ENCODE data around the gene IRF2BP1.

The IRF2BP1 gene, protein sequence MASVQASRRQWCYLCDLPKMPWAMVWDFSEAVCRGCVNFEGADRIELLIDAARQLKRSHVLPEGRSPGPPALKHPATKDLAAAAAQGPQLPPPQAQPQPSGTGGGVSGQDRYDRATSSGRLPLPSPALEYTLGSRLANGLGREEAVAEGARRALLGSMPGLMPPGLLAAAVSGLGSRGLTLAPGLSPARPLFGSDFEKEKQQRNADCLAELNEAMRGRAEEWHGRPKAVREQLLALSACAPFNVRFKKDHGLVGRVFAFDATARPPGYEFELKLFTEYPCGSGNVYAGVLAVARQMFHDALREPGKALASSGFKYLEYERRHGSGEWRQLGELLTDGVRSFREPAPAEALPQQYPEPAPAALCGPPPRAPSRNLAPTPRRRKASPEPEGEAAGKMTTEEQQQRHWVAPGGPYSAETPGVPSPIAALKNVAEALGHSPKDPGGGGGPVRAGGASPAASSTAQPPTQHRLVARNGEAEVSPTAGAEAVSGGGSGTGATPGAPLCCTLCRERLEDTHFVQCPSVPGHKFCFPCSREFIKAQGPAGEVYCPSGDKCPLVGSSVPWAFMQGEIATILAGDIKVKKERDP

DNA sequence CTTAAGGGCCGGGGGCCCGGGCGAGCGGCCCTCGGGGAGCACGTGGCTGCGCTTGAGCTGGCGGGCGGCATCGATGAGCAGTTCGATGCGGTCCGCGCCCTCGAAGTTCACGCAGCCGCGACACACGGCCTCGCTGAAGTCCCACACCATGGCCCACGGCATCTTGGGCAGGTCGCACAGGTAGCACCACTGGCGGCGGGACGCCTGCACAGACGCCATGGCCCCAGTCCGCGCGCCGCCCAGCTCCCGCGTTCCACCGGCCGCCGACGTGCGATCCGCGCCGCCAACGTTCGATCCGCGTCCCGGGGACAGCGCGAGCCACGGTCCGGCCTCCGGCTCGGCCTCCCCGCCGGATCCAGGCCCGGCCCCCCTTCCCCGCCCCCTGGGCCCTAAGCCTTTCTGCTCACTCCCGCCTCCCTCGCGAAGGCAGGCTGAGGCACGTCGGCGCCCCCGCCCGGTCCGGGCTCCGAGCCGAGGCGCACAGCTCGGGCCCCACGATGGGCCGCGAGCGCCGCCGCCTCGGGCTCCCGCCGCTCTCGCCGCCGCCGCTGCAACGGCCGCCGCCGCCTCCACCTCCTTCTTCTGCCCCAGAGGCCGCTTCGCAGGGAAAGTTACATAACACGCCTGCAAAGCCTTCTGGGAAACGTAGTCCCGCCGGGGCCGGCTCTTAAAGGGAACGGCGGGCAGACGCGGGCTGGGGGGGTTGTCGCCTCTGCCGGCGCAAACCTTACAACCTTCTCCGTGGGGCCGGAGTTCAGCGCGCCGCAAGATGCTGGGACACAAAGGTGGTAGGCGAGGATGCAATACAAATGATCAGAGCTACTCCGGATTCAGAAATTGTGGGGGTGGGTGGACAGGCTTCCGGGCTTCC, at the start of gene IRF2BP1:
Gene IRF2BP1, minus strand, starts transcription at position 586 of the 871 bp plus-strand sequence. Its CDS starts 367 bp downstream, at position 219.
- DNase-seq, result peak; percentile 80

DNA sequence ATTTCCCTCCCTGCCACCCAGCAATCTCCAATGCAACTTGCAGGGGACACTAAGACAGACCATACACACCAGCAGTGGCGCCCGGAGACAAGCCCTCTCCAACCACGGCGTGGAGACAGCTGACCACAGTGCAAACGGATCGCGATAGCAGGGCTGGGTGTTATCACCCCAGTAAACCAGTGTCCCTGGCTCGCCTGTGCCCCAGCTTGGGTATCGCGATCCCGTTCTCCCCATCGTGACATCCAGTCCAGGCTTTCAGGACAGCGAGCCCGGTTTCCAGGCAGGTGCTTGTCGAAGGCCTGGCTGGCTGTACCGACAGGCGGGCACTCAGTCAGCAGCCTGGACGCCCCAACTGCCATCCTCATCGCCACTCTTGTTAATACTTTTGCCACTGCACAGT, 49.3 kb upstream of the IRF2BP1 start:
- DNase-seq, result no peak

DNA sequence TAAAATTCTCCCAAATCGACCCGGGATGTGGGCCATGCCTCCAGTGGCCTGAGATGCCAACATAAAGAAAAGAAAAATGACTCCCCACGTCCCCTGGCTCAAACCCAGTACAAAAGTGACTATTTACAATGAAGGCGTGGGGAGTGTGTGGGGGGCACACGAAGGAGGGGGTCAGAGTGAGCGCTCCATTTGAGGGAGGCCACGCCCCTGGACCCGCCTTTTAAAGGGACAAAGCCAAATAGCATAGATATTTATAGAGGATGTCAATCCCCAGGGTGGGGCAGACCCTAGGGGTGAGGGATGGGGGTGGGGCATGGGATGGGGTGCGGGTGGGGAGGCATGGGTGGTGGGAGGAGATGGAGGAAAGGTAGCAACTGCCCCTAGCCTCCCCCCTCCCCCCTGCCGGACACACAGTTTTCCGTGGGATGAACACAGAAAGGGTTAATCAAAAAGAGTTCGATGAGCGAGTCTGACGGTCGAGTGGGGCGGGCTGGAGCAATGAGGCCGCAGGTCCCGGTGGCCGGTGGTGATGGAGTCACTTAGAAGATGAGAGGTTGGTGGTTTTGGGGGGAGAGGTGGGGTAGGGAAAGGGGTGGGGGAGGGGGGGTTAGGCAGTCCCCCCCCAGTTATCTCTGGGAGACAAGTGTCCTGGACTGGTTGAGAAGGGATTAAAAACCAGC, 48.8 kb upstream of the IRF2BP1 start:
- no peak for DNase-seq

DNA sequence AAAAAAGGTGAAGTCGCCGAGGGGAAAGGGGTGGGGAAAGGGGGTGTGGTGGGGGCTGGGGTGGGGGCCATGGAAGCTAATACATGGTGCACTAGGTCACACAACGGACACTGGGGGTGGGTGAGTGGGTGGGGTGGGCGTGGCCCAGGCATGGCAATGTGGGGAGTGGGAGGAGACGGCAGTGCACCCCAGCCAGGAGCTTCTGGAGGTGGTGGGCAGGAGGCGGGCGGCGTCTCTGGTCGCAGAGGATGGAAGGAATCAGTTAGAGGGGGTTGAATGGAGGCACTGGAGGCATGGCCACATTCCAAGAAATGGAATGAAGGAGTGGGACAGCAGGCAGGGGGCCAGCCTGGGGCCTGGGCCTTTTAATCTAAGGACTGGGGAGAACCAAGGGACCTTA, 47.8 kb upstream of the IRF2BP1 start:
- DNase-seq, result no peak

DNA sequence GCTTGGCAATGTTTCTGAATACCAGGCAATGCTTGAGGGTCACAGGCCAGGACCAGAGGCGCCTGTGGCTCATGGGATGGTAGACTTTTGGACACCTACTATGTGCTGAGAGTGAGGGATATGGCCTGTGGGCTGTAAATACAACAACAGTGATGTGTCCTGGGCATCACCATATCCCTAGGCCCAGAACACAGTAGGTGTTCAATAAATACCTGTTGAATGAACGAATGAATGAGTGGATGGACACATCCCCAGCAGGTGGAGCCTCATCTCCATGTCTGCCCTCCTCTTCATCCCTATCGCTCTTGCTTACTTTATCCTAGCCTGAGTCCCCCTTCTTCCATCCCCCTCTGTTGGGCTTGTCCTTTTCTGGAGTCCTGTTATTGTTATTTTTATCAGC, 45.1 kb upstream of the IRF2BP1 start:
- no peak for DNase-seq

DNA sequence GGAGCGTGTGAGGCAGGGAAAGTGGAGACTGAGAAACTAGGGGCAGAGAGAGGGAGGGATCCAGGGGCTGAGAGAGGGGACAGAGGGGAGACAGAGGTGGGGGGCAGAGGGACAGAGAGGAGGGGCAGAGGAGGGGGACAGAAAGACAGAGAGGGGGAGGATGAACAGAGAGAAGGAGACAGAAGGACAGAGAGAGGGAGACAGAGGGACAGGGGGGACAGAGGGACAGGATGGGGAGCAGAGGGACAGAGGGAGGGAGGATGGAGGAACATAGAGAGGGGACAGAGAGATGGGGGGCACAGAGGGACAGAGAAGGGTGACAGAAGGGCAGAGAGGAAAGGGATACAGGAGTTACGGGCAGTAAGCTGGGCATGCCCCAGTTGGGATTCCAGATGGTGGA, 43.3 kb upstream of the IRF2BP1 start:
- DNase-seq, result no peak

DNA sequence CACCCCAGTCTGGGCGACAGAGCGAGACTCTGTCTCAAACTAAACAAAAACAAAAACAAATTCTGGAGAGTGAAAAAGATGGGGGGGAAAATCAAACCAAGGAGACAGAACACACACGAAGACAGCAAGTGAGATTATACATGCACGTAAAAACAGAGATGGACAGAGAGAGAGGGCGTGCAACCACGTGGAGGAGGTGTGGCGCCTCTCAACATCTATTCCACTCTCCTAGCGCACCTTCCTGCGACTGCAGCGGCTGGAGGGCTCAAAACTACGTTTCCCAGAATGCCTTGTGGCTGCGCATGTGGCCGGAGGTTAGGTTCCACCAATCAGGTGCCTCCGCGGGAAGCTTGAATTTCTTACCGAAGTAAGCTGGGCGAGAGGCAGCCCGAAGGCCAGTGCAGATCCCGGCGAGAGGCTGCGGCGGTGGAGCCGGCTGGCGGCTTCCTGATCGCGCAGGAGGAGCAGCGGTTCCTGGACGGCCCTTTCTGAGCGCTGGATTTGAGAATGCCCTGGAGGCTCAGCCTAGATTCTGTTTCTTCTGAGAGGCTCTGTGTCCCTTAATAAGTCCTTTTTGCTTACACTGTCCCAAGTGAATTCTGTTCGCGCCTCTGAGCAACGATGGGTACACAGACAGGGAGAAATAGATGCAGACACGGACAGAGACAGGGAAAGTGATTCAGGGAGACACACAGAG, 41.8 kb upstream of the IRF2BP1 start:
- DNase-seq, result peak; percentile 88

DNA sequence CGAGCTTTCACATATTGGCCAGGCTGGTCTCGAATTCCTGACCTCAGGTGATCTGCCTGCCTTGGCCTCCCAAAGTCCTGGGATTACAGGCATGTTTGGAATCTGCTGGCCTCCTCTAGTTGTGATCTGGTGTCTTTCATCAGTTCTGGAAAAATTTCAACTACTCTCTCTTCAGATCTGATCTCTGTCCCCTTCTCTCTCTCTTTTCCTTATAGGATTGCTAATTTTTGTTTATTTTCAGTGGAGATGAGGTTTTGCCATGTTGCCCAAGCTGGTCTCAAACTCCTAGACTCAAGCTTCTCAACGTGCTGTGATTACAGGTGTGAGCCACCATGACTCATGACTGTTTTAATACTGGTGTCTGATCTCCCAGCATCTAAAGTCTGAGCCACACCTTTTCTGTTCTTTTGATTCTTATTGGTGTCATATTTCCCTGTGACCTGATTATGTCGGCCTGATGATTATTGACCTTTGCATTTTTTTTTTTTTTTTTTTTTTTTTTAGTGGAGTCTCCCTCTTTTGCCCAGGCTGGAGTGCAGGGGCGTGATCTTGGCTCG, 39.0 kb upstream of the IRF2BP1 start:
- DNase-seq, result no peak

DNA sequence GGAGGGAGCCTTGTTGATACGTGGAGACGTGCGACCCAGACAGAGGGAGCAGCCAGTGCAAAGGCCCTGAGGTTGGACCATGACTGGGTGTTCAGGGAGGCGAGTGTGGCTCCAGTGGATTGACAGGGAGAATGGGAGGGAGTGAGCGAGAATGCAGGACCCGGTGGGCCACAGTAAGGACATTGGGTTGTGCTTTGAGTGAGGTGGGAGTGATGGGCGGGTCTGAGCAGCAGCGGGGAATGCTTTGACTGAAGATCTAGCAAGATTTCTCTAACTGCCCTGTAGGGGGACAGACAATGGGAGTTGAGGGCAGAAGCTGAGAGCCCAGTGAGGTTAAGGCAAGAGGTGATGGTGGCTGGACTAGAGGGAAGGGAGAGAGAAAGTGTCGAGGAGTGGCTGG, 36.3 kb upstream of the IRF2BP1 start:
- no peak for DNase-seq

DNA sequence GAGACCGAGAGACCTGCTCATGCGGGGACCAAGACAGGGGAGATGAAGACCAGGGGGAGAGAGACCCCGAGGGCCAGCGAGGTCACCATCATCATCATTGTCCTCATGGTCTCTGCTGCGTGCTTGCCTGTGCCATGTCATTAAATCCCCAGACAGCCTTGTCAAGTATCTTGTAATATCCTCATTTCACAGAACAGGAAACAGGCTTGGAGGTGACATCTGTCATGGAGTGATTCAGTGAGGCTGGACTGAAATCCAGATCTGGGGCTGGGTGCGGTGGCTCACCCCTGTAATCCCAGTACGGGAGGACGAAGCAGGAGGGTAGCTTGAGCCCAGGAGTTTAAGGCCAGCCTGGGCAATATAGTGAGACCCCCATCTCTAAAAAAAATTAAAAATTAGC, 34.5 kb upstream of the IRF2BP1 start:
- no peak for DNase-seq

DNA sequence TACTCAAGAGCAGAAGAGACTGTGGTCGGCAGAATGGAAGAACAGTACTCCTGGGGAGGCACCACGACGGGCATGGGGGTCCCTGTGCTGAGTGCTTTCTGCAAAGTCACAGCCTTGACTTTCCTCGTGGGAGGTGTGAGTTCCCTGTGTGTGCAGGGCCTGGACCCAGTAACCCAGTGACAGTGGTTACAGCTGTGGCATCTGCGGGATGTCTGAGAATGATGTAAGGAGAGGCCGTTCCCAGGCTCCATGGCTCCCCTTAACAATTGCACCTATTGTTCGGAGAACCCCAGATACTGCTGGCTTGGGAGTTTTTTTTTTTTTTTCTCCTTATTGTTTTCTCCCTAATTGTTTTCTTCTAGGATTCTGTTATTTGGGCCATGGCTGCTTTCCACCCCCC, 33.7 kb upstream of the IRF2BP1 start:
- DNase-seq, result no peak

DNA sequence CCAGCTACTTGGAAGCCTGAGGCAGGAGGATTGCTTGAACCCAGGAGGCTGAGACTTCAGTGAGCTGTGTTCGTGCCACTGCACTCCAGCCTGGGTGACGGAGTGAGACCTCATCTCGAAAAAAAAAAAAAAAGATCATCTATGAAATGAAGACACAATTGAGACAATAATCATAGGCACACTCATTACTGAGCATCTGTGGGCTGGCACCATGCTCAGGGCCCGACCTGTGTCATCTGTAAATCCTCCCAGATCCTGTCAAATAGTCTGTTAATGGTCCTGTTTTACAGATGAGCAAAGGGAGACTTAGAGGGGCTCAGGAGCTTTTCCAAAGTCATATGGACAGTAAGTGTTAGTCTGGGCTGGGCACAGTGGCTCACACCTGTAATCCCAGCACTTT, 32.8 kb upstream of the IRF2BP1 start:
- DNase-seq, result no peak

DNA sequence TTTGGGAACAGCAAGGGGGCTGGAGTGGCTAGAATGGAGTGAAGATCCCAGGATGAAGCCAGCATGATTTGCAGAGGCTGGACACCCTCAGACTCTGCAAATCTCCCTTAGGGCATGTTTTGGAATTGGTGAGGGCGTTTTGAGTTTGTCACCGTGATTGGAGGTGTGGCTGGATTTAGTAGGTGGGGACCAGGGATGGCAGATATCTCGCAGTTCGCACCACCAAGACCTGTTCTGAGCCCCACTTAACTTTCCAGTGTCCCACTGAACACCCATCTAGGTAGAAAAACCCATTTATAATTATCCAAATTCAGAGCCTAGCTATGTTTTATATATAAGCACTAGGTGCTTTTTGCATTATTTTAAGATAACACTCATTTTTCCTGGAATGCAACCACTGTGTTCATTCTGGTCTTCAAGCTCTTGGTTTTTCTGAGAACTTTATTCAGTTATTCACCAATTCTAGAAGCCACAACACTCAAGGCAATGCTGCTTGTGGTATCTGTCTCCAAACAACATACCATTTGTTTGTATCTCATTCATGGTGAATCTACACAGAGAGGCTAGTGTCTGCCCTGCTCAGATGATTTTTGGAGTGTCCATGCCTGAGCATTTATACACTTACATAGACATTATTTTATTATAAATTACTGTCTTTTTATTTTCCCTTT, 31.6 kb upstream of the IRF2BP1 start:
- DNase-seq, result no peak

DNA sequence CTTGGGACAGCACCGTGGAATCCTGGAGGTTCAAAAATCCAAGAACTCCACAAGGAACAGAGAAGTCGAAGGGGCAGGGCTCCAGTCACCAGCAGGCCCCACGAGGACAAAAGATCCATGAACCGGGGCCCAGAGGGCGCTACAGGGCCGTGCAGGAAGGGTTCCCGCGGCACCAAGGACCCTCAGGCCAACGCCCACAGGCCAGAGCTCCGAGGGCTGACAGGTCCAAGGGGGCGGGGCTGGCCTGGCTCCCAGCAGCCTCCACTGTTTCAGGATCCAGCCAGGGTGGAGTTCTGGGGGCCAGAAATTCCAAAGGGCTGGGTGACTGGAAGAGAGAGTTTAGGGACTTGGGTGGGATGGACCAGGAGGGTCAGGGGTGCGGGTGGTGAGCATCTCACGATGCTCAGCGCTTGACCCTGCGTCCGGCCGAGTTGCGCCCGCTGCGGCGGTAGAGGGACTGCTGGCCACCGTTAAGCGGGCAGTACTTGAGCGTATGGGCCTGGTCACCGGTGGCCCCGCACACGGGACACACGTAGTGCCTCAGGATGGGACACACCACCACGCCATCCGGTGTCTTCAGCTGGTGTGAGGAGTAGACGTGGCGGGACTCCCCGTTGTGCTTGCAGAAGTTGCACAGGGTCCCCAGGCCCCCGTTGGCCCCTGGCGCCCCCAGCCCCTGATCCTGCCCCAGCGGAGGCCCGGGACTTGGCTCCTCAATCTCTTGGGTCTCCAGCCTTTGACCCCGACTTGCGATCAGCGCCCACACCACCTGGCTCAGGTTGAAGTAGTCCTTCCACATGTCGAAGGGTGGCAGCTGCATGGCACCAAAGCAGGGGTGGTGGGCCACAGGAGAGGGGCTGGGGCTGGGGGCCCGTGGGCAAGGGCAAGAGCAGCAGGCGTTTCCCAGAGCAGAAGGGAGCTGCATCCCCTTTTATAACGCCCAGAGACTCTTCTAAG, 28.2 kb upstream of the IRF2BP1 start, which contains the start of gene NANOS2:
Gene NANOS2, minus strand, starts transcription at position 905 of the 957 bp plus-strand sequence. Its CDS starts 85 bp downstream, at position 820.
- no peak for DNase-seq

DNA sequence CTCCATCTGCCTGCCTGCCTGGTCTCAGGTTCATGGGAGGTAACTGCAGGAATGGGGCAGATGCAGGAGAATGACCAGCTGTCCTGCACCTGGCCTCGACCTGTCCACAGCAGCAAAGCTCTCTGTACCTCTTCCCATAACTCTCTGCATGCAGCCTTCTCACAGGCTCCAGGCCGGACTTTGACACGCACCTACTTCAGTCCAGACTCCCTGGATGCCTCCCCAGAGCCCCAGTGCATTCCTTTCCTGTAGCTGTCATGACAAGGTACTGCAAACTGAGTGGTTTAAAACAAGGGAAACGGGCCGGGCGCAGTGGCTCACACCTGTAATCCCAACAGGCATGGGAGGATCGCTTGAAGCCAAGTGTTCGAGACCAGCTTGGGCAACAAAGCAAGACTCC, 25.4 kb upstream of the IRF2BP1 start:
- no peak for DNase-seq

DNA sequence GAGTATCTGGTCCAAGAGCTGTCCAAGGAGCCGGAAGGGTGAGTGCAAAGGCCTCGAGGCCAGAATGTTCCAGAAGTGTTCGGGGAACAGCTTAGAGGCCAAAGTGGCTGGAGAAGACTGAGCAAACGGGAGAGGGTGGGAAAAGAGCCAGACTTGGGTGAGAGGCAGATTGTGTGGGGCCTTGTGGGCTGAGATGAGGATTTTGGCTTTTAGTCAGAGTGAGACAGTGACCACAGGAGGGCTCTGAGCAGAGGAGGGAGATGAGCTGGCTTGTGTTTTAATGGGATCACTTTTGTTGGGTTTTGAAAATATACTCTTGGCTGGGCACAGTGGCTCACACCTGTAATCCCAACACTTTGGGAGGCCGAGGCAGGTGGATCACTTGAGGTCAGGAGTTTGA, 23.0 kb upstream of the IRF2BP1 start:
- no peak for DNase-seq

DNA sequence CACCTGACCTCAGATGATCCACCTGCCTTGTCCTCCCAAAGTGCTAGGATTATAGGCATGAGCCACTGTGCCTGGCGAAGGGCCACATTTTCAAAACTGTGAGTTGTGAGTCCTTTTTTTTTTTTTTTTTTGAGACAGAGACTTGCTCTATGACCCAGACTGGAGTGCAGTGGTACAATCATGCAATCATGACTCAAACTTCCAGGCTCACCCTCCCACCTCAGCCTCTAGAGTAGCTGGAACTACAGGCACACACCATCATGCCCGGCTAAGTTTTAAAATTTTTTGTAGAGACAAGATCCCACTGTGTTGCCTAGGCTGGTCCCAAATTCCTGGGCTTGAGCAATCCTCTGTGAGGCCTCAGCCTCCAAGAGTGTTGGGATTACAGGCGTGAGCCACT, 20.3 kb upstream of the IRF2BP1 start:
- DNase-seq, result no peak

DNA sequence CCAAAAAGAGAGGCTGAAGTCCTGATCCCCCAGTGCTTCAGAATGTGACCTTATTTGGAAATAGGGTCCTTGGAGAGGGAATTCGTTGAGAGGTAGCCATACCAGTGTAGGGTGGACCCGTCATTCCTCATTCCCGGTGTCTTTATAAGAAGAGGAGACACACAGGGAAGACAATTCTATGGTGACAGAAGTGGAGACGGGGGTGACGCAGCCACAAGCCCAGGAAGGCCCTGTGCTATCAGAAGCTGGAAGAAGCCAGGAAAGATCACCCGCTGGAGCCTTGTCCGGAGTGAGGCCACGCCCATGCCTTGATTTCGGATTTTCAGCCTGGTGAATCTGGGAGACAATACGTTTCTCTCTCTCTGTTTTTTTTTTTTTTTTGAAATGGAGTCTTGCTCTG, 19.1 kb upstream of the IRF2BP1 start:
- DNase-seq, result no peak

DNA sequence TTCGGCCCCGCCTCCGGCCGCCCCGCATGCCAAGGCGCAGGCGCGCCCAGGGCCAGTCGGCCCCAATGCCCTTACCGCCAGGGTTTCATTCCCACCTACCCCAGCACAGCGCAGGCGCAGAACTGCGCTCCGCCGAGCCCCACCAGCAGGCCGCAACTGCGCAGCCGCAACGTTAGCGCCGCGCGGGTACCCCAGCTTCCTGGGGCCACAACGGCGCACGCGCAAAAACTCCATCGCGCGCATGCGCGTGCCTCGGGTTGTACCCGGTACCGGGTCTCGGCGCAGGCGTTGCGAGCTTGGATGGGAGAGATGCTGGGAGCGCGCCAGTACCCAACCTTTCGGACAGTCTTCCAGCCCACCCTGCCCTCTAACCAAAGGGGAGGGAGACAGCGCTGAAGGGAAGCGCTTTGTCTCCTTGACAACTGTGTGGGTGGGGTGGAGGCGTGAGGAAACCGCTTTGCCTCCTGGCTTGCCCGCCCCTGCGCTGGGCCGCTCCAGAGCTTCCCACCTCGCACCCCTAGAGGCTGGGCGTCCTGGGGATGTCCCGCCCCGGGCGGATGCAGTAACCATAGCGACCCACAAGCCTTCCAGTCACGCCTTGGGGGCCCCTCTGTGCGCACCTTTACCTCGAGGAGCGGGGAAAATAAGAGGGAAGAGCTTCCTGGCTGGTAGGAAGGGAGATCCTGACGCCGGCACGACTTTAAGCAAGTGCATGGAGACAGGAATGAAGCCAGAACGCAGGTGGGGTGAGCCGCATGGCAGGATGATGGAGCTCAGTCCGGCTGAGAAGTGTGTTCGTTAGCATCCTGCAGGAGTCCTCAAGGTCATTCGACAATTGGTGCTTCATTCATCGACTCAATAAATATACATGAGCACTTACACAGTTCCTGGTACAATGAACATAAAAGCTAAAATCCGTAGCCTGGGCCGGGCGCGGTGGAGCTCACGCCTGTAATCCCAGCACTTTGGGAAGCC, 17.0 kb upstream of the IRF2BP1 start:
- DNase-seq, result peak; percentile 96

All from NCI-H1092 treated with DMSO at 0.1 percent for 48 hours (cell line).